CD4-positive, alpha-beta T cell (primary cell): Measurements from ENCODE around the gene NRXN3. TPM values are rescaled to one million over a fixed set of nuclear protein-coding genes. Genes with fewer than 3 reads are reported as not detected.

Experiments used
- ATAC-seq: fragments of 200-7000 bp; cut with Tn5 transposase; one replicate; pipeline ENCODE4 v1.10.0; 2022; ENCODE audit warnings: mild to moderate bottlenecking; ENCODE audit not compliant: poor library complexity
- CTCF ChIA-PET: fragments of 350-600 bp; sonication (Branson Sonifier 250); formaldehyde crosslinking; loops from one replicate; lab custom pipeline; 2021; ENCODE audit warnings: antibody characterized with exemption, inconsistent platforms; lab: Charles Lee
- POLR2A ChIA-PET: fragments of 350-600 bp; sonication (Branson Sonifier 250); formaldehyde crosslinking; loops from one replicate; lab custom pipeline; 2021; ENCODE audit warnings: antibody characterized with exemption, inconsistent platforms; lab: Charles Lee
- DNase-seq, 14 experiments: peaks; one replicate each; pipeline ENCODE4 v3.0.0-alpha.2; 2013 to 2020; ENCODE audit warnings: mixed read lengths in 2 of 14
- H3K27ac ChIP-seq, 2 donors: one replicate each; pipeline versions ENCODE4 v1.5.1 to v1.7.0; 2013; ENCODE audit warnings: low read length in 2 of 2, low read depth in 1 of 2, mild to moderate bottlenecking in 1 of 2
- H3K27me3 ChIP-seq, 2 experiments: 1 replicate in 1 of 2; 2 replicates in 1 of 2; pipeline versions ENCODE4 v1.6.1 to v1.7.0; 2013; ENCODE audit warnings: low read length in 2 of 2, control low read depth in 1 of 2, mild to moderate bottlenecking in 1 of 2, moderate library complexity in 1 of 2; ENCODE audit not compliant: insufficient read depth in 2 of 2, control insufficient read depth in 1 of 2
- H3K36me3 ChIP-seq: one replicate; pipeline ENCODE4 v1.6.1; 2013; ENCODE audit warnings: low read length, control low read depth; ENCODE audit not compliant: insufficient read depth
- H3K4me1 ChIP-seq: one replicate; pipeline ENCODE4 v1.6.1; 2013; ENCODE audit warnings: low read length, control low read depth; ENCODE audit not compliant: insufficient read depth
- H3K4me3 ChIP-seq: one replicate; pipeline ENCODE4 v1.5.1; 2013; ENCODE audit warnings: mild to moderate bottlenecking, low read length, moderate library complexity
- H3K9me3 ChIP-seq, 2 experiments: 1 replicate in 1 of 2; 2 replicates in 1 of 2; pipeline versions ENCODE4 v1.6.1 to v1.7.0; 2013; ENCODE audit warnings: low read length in 2 of 2, mild to moderate bottlenecking in 2 of 2, control low read depth in 1 of 2, moderate library complexity in 1 of 2; ENCODE audit not compliant: control insufficient read depth in 1 of 2, insufficient read depth in 1 of 2
- H3K27ac Mint-ChIP-seq: one replicate; pipeline ENCODE4 v1.8.0; 2020; ENCODE audit warnings: mixed read lengths
- H3K27me3 Mint-ChIP-seq: one replicate; pipeline ENCODE4 v1.8.0; 2021; ENCODE audit warnings: mixed read lengths
- H3K36me3 Mint-ChIP-seq: one replicate; pipeline ENCODE4 v1.8.0; 2021; ENCODE audit warnings: low read depth, mixed read lengths
- H3K4me1 Mint-ChIP-seq: one replicate; pipeline ENCODE4 v1.8.0; 2021; ENCODE audit warnings: low read depth, mixed read lengths
- H3K4me3 Mint-ChIP-seq: one replicate; pipeline ENCODE4 v1.8.0; 2020; ENCODE audit warnings: mild to moderate bottlenecking, mixed read lengths
- H3K9me3 Mint-ChIP-seq: one replicate; pipeline ENCODE4 v1.8.0; 2020; ENCODE audit warnings: mixed read lengths
- CTCF ChIP-seq: fragments of 200-600 bp; IDR thresholded peaks from one replicate; pipeline ENCODE4 v1.8.0; 2022; ENCODE audit warnings: antibody characterized with exemption, mild to moderate bottlenecking
- intact Hi-C, 2 experiments: fragments of 100-400 bp; cut with DNase I in 1 of 2; cut with micrococcal nuclease in 1 of 2; formaldehyde crosslinking; loops; one replicate each; pipeline versions ENCODE4 v1.15.1 to v1.9.0; 2023 to 2025; cut with DNase I, micrococcal nuclease
- total RNA-seq, 174 experiments: library from RNA in 2 of 174; stranded (reverse) in 2 of 174; gene quantifications; one replicate each; pipeline ENCODE4 v1.2.3 and lab custom pipeline; 2021 to 2026

The NRXN3 gene
- total RNA-seq, 2 experiments from 2014 or later: not detected

- Histone ChIP-seq H3K27ac (no peak overlapping the region), H3K4me3 (no peak overlapping the region), H3K27me3 (no peaks in the 10 kb centered on the region), H3K36me3 (no peaks in the 10 kb centered on the region), H3K9me3 (peaks cover 4 to 5% of the 10 kb centered on the region in 2 experiments), H3K4me1 (no peaks in the 10 kb centered on the region)
- ChIA-PET POLR2A (no interaction called here), CTCF (no interaction called here)
- DNase-seq (no peak), ATAC-seq (no peak)
- Mint-ChIP-seq H3K4me3 (no peak overlapping the region), H3K27ac (no peak overlapping the region), H3K27me3 (no peaks in the 10 kb centered on the region), H3K4me1 (no peaks in the 10 kb centered on the region), H3K36me3 (no peaks in the 10 kb centered on the region), H3K9me3 (peaks cover 9% of the 10 kb centered on the region)
- intact Hi-C loops: no loop called here
- TF ChIP-seq CTCF: no peak
These were observed 1317.5 kb downstream of the NRXN3 start for GRCh38 chr14:79487632-79488031.

DNA sequence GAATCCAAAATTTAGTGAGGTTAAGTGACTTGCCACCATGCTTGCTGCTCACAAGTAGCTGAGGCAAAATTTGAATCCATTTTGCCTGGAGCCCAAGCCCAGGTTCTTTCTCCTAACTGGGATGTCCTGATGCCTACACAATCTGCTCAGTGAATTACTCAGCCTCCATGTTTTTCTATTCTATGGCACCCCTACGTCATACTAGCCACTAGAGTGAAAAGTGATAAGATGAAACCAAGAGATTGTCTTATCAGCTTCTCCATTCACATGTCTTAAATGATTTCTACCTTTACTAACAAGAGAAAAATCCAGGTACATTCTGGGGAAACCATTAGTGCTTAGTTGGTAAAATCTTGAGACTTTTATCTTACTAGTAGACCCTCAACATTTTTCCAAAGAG lies 1321.0 kb downstream of the NRXN3 start:
- no peak for TF ChIP-seq CTCF
- no peak for DNase-seq
- H3K27me3 Mint-ChIP-seq: no peaks in the 10 kb centered on the region
- ATAC-seq: no peak
- H3K4me1 Mint-ChIP-seq: no peaks in the 10 kb centered on the region
- CTCF ChIA-PET: no interaction called here
- no peaks in the 10 kb centered on the region for H3K36me3 Mint-ChIP-seq
- Histone ChIP-seq H3K27me3 (no peaks in the 10 kb centered on the region), H3K9me3 (peaks cover 4 to 5% of the 10 kb centered on the region in 2 experiments), H3K4me3 (no peak overlapping the region), H3K27ac (no peak overlapping the region), H3K4me1 (no peaks in the 10 kb centered on the region), H3K36me3 (no peaks in the 10 kb centered on the region)
- no peak overlapping the region for H3K27ac Mint-ChIP-seq
- H3K9me3 Mint-ChIP-seq: peaks cover 7% of the 10 kb centered on the region
- H3K4me3 Mint-ChIP-seq: no peak overlapping the region
- POLR2A ChIA-PET: no interaction called here
- intact Hi-C loops: no loop called here

GRCh38 chr14:79493081-79493645 lies 1323.0 kb downstream of the NRXN3 start:
- POLR2A ChIA-PET: no interaction called here
- no peaks in the 10 kb centered on the region for H3K4me1 ChIP-seq
- no peaks in the 10 kb centered on the region for H3K36me3 ChIP-seq
- ATAC-seq (no peak), DNase-seq (no peak)
- H3K4me3 Mint-ChIP-seq: no peak overlapping the region
- H3K27me3 ChIP-seq: no peaks in the 10 kb centered on the region
- no peaks in the 10 kb centered on the region for H3K4me1 Mint-ChIP-seq
- no peak overlapping the region for H3K4me3 ChIP-seq
- peaks cover 0 to 8% of the 10 kb centered on the region in 2 experiments for H3K9me3 ChIP-seq
- no peak for TF ChIP-seq CTCF
- no peaks in the 10 kb centered on the region for H3K27me3 Mint-ChIP-seq
- peaks cover 4% of the 10 kb centered on the region for H3K9me3 Mint-ChIP-seq
- no peaks in the 10 kb centered on the region for H3K36me3 Mint-ChIP-seq
- no peak overlapping the region for H3K27ac Mint-ChIP-seq
- CTCF ChIA-PET: no interaction called here
- intact Hi-C loops: no loop called here
- H3K27ac ChIP-seq: no peak overlapping the region
